Measurements from ENCODE around the gene CTNNA2. TPM values are rescaled to one million over a fixed set of nuclear protein-coding genes. Genes with fewer than 3 reads are reported as not detected.

The CTNNA2 gene
- polyA plus RNA-seq, 1 experiment, result not detected

DNA sequence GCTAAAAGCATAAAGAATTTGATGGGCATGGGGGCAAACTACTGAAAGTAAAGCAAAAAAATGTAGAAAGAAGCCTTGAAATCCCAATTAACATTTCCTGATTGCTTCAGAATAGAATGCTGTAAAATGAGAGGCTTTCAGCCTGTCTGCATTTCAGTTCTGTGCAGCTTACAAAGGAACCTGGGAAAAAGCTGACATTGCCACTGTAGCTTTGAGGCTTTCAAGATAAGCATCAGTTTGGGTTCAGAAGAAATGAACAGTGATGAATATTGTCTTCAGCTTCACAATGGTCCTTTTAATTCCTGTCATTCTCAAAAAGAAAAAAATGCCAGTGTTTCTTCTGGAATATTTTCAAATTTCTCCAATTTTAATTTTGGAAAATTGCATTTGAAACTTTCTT, 549.0 kb downstream of the CTNNA2 start:
- Histone ChIP-seq H3K9me3 (ENCODE audit: control insufficient read depth, insufficient read depth, low read length) (no peaks in the 10 kb centered on the region), H3K4me3 (ENCODE audit: low read depth, low read length) (no peak overlapping the region), H3K27me3 (ENCODE audit: control insufficient read depth, insufficient read depth, low read length) (no peaks in the 10 kb centered on the region), H3K27ac (ENCODE audit: low read depth, low read length) (no peak overlapping the region)
- TF ChIP-seq CTCF (IDR thresholded peaks at IDR 0.05; ENCODE audit: low read depth, low read length), result no peak
- POLR2A ChIA-PET, result no interaction called here
- DNase-seq (ENCODE audit: low read depth, low spot score), result no peak
- CTCF ChIA-PET, result interaction anchor here (1.0 to 1.8 kb wide), 2 partner anchors 10 to 177 kb away, joined by 3 to 4 read pairs; no protein-coding TSS in a partner anchor

DNA sequence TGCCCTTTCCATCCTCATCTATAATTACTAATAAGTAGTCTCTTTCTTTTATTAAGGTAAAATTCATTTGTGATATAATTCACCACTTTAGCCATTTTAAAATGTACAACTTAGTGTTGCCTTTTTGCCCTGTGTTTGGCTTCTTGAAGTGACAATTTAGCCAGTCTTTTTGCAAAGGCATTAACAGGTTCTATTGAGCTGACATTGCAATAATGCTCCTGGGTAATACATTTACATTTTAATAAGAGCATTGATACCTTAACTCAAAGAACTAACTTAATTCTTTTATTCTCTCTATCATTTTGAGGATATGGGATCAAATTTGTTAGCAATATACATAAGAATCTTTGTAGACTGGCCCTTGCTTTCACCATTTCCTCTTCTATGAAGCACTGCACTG, 549.4 kb downstream of the CTNNA2 start:
- Histone ChIP-seq H3K4me3 (ENCODE audit: low read depth, low read length) (no peak overlapping the region), H3K27me3 (ENCODE audit: control insufficient read depth, insufficient read depth, low read length) (no peaks in the 10 kb centered on the region), H3K27ac (ENCODE audit: low read depth, low read length) (no peak overlapping the region), H3K9me3 (ENCODE audit: control insufficient read depth, insufficient read depth, low read length) (no peaks in the 10 kb centered on the region)
- TF ChIP-seq CTCF (IDR thresholded peaks at IDR 0.05; ENCODE audit: low read depth, low read length), result no peak
- no peak for DNase-seq (ENCODE audit: low read depth, low spot score)
- ChIA-PET CTCF (interaction anchor here (0.7 to 1.8 kb wide), 3 partner anchors 9 to 177 kb away, joined by 3 to 4 read pairs (median 4); no protein-coding TSS in a partner anchor), POLR2A (no interaction called here)

- POLR2A ChIA-PET, result no interaction called here
- H3K4me3 ChIP-seq (ENCODE audit: low read depth, low read length), result no peak overlapping the region
- H3K27ac ChIP-seq (ENCODE audit: low read depth, low read length), result peak overlapping the region; percentile 34
- peak; percentile 18 for DNase-seq (ENCODE audit: low read depth, low spot score)
- H3K27me3 ChIP-seq (ENCODE audit: control insufficient read depth, insufficient read depth, low read length), result no peaks in the 10 kb centered on the region
- no peak for TF ChIP-seq CTCF (IDR thresholded peaks at IDR 0.05; ENCODE audit: low read depth, low read length)
- no peaks in the 10 kb centered on the region for H3K9me3 ChIP-seq (ENCODE audit: control insufficient read depth, insufficient read depth, low read length)
- CTCF ChIA-PET, result no interaction called here
Measured at GRCh38 chr2:80068038-80068731, 555.3 kb downstream of the CTNNA2 start.

GRCh38 chr2:80070587-80070986, 557.7 kb downstream of the CTNNA2 start:
- no peaks in the 10 kb centered on the region for H3K27me3 ChIP-seq (ENCODE audit: control insufficient read depth, insufficient read depth, low read length)
- no peak for DNase-seq (ENCODE audit: low read depth, low spot score)
- POLR2A ChIA-PET, result no interaction called here
- no peak overlapping the region for H3K27ac ChIP-seq (ENCODE audit: low read depth, low read length)
- H3K9me3 ChIP-seq (ENCODE audit: control insufficient read depth, insufficient read depth, low read length), result no peaks in the 10 kb centered on the region
- CTCF ChIA-PET, result interaction anchor here (0.6 to 5.3 kb wide), 3 partner anchors 24 to 264 kb away, joined by 3 to 74 read pairs (median 4); no protein-coding TSS in a partner anchor
- no peak for TF ChIP-seq CTCF (IDR thresholded peaks at IDR 0.05; ENCODE audit: low read depth, low read length)
- no peak overlapping the region for H3K4me3 ChIP-seq (ENCODE audit: low read depth, low read length)

DNA sequence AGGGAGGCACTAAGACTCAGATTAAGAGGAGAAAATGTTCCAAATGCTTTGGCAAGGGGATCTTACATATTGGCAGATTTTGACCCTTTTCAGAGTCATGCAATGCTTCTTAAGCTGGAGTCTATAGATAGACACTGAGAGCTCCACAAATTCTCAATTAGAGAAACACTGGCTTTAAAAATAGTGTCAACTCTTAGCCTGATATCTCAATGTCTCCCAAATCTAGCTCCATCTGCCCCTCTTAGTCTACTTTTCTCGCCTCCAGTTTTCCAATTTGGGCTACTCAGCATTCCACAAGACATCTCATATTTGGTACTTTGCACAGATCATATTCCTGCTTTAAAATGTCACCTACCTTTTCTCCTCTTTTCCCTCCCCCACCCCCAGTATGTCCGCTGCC, 559.1 kb downstream of the CTNNA2 start:
- POLR2A ChIA-PET, result no interaction called here
- TF ChIP-seq CTCF (IDR thresholded peaks at IDR 0.05; ENCODE audit: low read depth, low read length), result no peak
- CTCF ChIA-PET, result interaction anchor here (0.7 to 5.3 kb wide), 18 partner anchors 9 to 427 kb away, joined by 3 to 74 read pairs (median 5); no protein-coding TSS in a partner anchor
- Histone ChIP-seq H3K4me3 (ENCODE audit: low read depth, low read length) (no peak overlapping the region), H3K9me3 (ENCODE audit: control insufficient read depth, insufficient read depth, low read length) (no peaks in the 10 kb centered on the region), H3K27ac (ENCODE audit: low read depth, low read length) (no peak overlapping the region), H3K27me3 (ENCODE audit: control insufficient read depth, insufficient read depth, low read length) (no peaks in the 10 kb centered on the region)
- DNase-seq (ENCODE audit: low read depth, low spot score), result no peak
